ENCODE measurements around the gene ZNG1A.
A peak's percentile ranks its signal among the peaks of the same experiment; 100 is the strongest.
"Not testable (repeated sequence)": the region's sequence is repeated elsewhere in the genome, so short reads cannot be mapped to it uniquely, and the experiment has no call there.

The ZNG1A gene

DNA sequence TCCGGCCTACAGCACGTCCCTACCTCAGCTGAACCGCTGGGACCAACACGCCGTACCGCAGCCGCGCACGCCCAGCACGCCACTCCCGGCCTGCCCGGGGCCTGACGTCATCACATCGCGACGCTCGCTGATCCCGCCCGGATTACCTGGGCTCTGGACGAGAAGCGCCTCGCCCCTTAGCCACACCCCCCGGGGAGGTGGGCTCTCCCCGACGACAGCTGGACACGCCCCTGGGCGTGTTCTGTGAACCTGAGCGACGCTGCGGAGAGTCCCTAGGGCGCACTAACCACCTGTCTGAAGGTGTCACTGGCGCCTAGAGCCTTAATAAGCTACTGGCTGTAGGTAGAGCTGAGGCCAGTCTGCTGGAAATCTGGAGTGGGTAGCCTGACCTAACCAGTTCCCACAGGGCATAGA is at the start of gene ZNG1A:
TSS of gene ZNG1A (minus strand) at position 87 of the 414 bp plus-strand sequence. CDS start 87 bp downstream, outside the sequence.
- peak; percentile 79 for DNase-seq

- DNase-seq, result no peak
Observed at GRCh38 chr9:227860-228259, 49.0 kb upstream of the ZNG1A start.

DNA sequence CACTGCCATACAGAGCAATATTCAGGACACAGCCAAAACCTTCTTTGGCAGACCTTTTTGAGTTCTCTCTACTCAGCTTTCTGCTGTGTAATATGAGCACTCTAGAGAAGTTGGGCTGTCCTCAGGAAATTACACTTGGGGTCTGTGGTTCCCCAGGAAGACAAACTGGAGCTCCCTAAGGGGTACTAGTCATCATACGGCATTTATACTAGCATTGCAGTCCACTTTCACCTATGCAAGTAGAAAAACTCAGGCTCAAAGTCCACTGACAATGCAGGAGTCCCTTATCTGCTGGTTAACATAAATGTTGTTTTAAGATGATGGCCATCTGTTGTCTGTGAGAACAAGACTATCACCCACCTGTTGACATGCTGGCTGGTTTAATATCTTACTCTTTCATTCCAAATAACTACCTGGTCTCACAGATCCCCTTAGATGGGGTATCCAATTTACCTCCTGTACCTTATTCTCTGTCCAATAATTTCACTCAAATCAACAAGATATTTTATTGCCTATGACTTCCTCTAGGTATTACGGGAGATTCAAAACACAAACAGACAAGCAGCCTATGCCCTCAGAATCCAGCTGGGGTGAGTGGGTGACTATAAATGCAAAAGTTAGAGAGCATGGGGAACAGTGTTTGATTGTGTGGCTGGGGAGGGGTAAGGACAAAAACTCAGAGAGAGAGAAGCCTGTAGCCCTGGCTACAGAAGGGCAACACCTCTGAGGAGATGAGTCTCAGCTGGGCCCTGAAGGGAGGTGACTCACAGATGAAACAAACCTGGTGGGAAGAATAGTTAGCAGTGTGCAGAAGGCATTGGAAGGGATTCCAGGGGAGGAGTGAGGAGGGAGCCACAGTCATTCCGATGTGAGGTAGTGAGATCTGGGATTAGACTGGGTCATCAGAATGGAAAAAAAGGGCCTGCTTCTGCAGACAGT is 46.0 kb upstream of the ZNG1A start:
- no peak for DNase-seq

DNA sequence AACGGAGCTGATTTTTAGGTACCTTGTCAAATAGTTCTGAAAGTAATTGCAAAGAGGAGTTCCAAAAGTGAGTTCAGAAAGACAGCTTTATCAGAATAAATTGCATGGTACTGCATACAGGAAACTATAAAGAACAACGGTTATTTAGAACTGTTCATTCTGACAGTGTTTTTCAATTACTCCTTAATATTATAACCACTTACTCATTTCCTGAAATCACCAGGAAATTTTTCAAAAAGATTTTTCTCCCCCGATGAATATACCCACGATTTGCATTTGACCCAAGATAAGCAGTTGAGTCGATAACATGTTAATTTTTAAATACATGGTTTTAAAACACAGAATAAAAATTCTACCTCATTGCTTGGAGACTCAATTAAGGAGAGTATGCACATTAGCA is 45.2 kb upstream of the ZNG1A start:
- no peak for DNase-seq

- DNase-seq, result no peak
Observed at GRCh38 chr9:223152-223551, 44.3 kb upstream of the ZNG1A start.

DNA sequence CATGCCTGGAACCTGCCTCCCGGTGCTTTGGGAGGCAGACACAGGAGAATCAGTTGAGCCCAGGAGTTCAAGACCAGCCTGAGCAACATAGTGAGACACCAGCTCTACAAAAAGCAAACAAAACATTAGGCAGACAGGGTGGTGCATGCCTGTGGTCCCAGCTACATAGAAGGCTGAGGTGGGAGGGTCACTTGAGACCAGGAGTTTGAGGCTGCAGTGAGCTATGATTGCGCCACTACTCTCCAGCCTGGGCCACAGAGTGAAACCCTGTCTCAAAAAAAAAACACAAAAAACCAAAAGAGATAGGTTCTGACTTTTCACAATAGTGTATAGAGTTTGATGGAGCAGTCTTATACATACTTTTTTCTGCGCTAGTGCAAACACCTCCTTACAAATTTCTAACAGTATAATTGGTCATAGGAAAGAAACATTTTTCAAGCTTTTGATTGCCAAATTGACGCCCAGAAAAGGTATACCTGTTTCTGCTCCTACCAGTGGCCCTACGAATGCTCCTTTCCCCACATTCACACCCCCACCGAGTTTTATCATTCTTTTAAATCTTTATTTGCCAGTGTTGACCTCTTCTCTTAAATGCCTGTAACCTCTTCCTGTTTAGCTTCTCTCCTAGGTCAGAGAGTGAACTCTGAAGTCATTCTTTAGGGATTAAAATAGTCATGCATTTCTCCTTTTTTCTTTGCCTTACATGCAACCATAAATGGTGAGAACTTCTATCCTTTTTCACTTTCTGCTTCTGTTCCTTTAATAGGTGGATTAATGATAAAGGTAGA is 43.3 kb upstream of the ZNG1A start:
- DNase-seq, result no peak

DNA sequence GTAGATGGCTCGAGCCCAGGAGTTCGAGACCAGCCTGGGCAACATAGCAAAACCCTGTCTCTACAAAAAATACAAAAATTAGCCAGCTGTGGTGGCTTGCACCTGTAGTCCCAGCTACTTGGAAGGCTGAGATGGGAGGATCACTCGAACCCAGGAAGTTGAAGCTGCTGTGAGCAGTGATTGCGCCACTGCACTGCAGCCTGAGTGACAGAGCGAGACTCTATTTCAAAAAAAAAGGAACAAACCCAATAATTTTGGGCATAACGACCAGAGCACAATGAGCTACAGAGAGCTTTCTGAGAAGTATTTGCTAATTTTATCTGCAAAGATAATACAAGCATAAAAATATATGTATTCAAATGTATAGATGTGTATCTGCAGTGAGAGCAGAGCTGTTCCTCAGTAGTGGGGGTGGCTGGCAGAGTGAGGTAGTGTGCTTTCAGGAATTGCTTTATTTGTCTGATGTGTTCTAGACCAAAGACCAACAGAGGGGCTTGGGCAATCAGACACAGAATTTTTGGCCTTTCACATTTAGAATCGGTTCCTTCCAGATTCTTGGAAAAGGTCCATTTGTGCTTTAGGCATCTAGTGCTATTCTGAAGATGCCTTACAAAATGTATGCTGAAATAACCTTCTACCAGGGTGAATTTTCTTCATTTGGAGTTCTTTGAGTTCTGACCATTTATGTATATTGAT is 41.0 kb upstream of the ZNG1A start:
- no peak for DNase-seq

- DNase-seq, result not testable (repeated sequence)
Observed at GRCh38 chr9:219036-219435, 40.2 kb upstream of the ZNG1A start.

DNA sequence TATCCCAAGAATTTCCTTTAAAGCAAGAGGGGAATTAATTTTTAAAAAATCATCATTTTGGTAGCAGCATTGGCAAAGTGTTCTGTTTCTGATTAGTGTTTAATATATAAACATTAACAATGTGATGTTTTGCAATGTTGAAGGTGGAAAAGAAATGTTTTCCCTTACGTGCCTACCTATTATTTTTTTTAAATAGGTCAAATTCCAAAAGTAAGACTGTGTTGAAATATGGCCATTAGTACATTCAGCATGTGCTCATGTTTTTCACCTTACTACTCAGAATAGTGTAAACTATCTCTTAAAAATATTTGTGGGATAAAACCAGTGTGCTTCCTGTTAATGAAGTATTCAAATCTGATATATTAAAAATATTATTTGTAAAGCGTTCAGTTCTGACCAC is 39.1 kb upstream of the ZNG1A start:
- no peak for DNase-seq

DNA sequence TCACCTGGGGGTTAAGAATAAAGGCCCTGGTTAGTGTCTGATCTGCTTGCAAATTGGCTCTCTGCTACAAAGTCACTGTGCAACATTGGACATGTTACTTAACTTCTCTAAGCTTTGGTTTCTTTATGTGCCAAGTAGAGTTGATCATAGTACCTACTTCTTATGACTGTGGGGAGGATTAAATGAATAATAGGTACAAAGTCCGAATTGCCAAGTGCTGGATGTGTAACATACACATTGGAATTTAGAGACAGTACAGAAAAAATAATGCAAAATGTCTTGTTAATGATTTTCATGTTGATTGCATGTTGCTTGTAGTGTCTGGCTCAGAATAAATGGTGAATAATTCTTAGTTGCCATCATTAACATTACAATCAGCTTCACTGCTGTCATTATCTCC is 38.0 kb upstream of the ZNG1A start:
- no peak for DNase-seq

DNA sequence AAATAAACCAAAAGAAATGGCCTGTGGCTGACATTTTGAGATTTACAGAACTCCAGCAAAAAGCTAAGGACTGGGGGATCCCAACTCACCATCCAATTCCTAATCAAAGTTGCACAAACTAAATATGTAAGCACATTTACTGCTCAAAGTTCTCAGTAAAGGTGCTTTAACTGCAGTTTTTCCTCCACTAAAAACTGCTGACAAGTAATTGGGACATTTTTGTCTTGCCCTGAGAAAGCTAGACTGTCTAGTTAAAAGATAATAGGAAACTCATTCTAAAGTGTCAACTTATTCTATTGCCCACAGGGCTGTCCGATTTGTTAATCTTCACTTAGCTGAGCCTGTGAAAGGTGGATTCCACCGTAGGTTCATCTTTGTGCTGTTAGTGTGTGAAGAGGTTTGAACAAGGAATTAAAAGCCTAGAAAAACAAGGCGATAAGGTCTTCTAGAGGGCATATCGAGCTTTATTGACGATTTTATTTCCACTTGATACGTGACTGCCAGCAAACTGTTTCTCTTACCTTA is 36.8 kb upstream of the ZNG1A start:
- no peak for DNase-seq

DNA sequence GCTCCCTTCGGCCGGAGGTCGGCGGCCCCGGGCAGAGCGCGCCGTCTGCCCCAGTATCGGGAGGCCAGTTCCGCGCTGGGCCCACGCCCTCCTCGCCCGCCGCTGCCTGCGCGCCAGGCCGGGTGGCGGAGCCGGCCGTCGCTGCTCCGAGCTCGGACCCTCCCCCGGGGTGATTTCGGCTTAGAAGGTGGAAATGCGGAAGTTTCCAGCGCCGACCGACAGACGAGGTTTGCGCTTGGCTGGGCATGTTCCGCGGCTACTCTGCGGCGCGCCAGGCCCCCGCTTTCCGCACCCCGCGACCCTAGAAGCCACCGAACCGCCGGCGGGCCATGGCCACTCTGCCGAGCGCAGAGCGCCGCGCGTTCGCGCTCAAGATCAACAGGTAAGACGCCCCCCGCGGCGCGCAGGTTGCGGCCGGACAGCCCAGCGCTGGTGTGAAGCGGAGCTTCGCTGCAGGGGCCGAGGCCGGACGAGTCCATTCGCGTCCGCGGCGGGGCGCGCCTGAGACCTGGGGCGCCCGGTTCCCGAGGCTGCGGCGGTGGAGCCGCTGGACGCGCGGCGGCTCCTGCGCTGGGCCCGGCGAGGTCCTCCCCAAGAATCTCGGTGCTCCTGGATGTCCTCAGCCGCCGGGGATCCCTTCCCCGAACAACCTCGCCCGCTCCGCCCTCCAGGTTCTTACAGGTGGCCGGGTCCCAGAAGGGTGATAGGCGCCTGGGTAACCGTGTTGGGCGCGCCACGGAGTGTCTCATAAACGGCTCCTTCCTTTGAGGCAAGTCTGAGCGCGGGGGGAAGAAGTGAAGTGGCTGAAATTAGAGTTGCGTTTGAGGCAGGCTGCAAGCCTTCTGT is 36.0 kb upstream of the ZNG1A start, which contains the start of gene DOCK8:
TSS of gene DOCK8 (plus strand) at position 218 of the 846 bp plus-strand sequence. CDS start at position 330, 112 bp downstream.
- peak; percentile 59 for DNase-seq

DNA sequence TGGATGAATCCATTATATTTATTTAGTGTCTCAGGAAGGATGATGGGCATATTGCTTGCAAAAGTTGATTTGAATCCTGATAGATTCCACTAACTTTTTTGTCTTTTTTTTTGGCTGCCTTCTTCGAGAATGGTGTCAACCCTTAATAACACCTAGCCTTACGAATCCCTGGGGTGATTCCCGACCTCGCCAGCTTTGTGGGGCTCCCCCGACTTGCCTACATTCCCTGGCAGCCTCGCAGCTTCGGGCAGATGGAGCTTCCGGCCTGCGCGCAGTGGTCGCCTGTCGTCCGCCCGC is 35.4 kb upstream of the ZNG1A start:
- DNase-seq, result no peak

DNA sequence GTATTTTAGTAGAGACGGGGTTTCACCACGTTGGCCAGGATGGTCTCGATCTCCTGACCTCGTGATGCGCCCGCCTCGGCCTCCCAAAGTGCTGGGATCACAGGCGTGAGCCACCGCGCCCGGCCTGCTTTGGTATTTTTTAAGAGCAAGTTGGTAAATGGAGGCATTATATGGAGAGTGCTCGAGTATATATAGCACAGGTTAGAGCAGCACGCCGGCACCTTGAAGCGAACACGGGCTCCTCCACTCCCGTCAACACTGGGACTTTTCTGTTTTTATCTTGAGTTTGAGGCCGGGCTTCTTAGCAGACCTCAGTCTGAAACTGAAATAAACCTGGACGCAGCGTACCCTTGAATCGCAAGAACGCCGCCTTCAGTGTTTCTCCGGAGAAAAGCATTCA is 35.0 kb upstream of the ZNG1A start:
- DNase-seq, result not testable (repeated sequence)

DNA sequence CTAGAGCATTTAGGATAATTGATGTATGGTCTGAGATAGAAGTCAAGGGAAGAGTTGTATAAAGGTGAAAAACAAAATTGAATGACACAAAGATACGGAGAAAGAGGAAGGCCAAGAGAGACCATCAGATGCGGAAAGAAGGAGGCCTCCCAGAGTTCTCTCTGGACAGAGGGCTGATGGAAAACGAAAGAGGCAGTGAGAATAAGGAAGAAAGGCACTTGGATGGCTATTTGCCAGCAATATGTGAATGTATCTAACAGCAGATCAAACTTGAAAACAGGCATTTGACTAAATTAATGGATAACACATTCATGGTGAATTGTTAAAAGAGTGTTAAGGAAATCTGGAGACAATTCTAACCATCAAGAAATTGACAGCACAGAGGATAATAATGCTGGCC is 33.4 kb upstream of the ZNG1A start:
- no peak for DNase-seq

DNA sequence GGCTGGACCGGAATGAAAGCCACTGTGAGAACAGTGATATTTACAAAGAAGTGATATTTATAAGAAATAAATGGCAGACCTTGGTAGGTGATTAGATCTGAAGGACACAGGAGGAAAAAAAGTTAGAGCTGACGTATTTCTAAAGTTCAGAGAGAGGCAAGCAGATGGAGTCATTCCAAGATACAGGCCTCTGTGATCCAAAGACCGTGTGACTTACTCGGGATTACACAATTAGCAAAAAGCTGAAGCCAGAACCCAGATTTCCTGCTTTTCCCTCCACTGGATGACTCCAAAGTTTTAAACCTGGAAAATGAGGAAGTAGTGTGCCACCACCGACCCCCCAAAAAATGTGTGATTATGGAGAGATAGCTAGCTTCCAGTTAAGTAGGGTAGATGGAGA is 32.7 kb upstream of the ZNG1A start:
- no peak for DNase-seq

- DNase-seq, result no peak
Observed at GRCh38 chr9:211036-211435, 32.2 kb upstream of the ZNG1A start.

DNA sequence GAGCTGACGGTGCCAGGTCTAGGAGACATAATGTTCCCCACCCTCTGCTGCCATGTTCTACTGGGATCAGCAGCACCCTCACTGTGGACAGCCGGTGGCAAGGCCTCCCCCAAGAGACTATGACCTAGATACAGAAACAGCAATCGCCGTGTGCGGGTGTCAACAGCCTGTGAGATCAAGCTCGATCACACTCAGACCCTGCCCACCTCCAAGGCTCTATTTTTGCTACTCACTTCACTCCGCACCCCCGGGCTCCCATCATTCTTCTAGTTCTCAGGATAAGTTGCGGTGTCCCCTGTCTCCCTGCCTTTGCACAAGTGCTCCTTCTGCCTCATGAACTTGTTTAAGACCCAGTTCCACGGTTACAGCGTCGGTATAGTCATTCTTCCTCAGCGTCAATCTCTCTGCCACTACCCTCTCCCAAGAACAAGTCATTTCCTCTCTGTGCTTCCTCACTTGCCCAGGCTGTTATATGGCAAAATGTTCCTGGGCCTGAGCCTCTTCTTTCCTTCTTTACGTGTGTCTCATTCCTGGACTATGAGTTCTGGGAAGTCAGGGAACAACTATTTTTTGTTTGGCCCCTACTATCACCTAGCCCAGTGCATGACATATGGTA is 30.4 kb upstream of the ZNG1A start:
- DNase-seq, result no peak

- no peak for DNase-seq
Observed at GRCh38 chr9:206481-206880, 27.6 kb upstream of the ZNG1A start.

GRCh38 chr9:199601-200000 is 20.7 kb upstream of the ZNG1A start:
- DNase-seq, result not testable (repeated sequence)

GRCh38 chr9:178140-178825 is 573 bp downstream of the ZNG1A start:
- not testable (repeated sequence) for DNase-seq

All from activated CD8-positive, alpha-beta memory T cell treated with anti-CD3 and anti-CD28 coated beads, Interleukin-2, amount 50 U/mL, for 4 hours (primary cell).